HepG2 (cell line): ENCODE data around the gene EFCAB11. TPM values are rescaled to one million over a fixed set of nuclear protein-coding genes. Genes with fewer than 3 reads are reported as not detected.

ENCODE experiments used
- ATAC-seq: fragments of 200-7000 bp; cut with Tn5 transposase; 3 replicates; pipeline ENCODE4 v1.9.1; 2020; ENCODE audit warnings: mild to moderate bottlenecking, moderate library complexity
- BruUV-seq: library from RNA; stranded (reverse); fragments of 400-500 nt; replicated peaks from 2 replicates; lab custom pipeline; 2021; lab: Mats Ljungman, UMichigan
- CTCF ChIA-PET: fragments of 300-600 bp; formaldehyde crosslinking; extraction: SDS; loops from one replicate; lab custom pipeline; 2021; ENCODE audit warnings: low total read pairs, inconsistent platforms, low intra/inter-chr PET ratio; lab: Yijun Ruan, JAX
- POLR2A ChIA-PET: fragments of 350-600 bp; sonication (Branson Sonifier 250); formaldehyde crosslinking; loops from one replicate; lab custom pipeline; 2020; ENCODE audit warnings: antibody characterized with exemption, inconsistent platforms; lab: Yijun Ruan, JAX
- DNase-seq: peaks from one replicate; pipeline ENCODE4 v3.0.0-alpha.2; 2015; ENCODE audit warnings: low spot score
- FAIRE-seq: peaks from 3 replicates; lab custom pipeline; 2011; peaks lifted over from hg19 to GRCh38; lab: Jason Lieb, UNC
- H2AFZ ChIP-seq: one replicate; pipeline ENCODE4 v1.6.1; 2011; ENCODE audit warnings: low read length, inconsistent platforms
- H3K27ac ChIP-seq: fragments of 300-600 bp; 3 replicates; pipeline ENCODE4 v1.8.0; 2011; ENCODE audit warnings: mixed run types, mild to moderate bottlenecking, mixed read lengths, low read length, inconsistent platforms; ENCODE audit not compliant: insufficient read depth; ENCODE audit errors: extremely low read length
- H3K27me3 ChIP-seq, 2 experiments: fragments of 200-600 bp in 1 of 2; 2 replicates in 1 of 2; 3 replicates in 1 of 2; pipeline versions ENCODE4 v1.6.0 to v1.8.0; 2011; ENCODE audit warnings: low read length in 2 of 2, mild to moderate bottlenecking in 2 of 2, moderate library complexity in 2 of 2, inconsistent platforms in 1 of 2; ENCODE audit not compliant: insufficient read depth in 2 of 2, control insufficient read depth in 1 of 2
- H3K36me3 ChIP-seq, 2 experiments: fragments of 200-600 bp in 1 of 2; replicated peaks in 1 of 2; 2 replicates in 1 of 2; 3 replicates in 1 of 2; pipeline versions ENCODE4 v1.5.1 to v1.8.0; 2011; ENCODE audit warnings: low read length in 2 of 2, inconsistent platforms in 1 of 2; ENCODE audit not compliant: insufficient read depth in 2 of 2, control insufficient read depth in 1 of 2
- H3K4me1 ChIP-seq: 2 replicates; pipeline ENCODE4 v1.5.1; 2012; ENCODE audit warnings: low read length, inconsistent platforms; ENCODE audit not compliant: insufficient read depth
- H3K4me2 ChIP-seq: 2 replicates; pipeline ENCODE4 v1.6.0; 2011; ENCODE audit warnings: low read depth, low read length, inconsistent platforms
- H3K4me3 ChIP-seq, 3 experiments: fragments of 200-600 bp in 1 of 3; sonication (generic), shearing (Covaris generic) in 1 of 3; replicated peaks in 1 of 3; 2 replicates each; pipeline ENCODE4 v1.5.1; 2011 to 2016; ENCODE audit warnings: low read length in 3 of 3, inconsistent platforms in 2 of 3, low read depth in 2 of 3, mild to moderate bottlenecking in 2 of 3, control low read depth in 1 of 3, mixed read lengths in 1 of 3; ENCODE audit not compliant: insufficient read depth in 1 of 3
- H3K79me2 ChIP-seq: one replicate; pipeline ENCODE4 v1.6.1; 2011; ENCODE audit warnings: low read length, inconsistent platforms; ENCODE audit not compliant: insufficient read depth
- H3K9ac ChIP-seq: 2 replicates; pipeline ENCODE4 v1.6.0; 2011; ENCODE audit warnings: mild to moderate bottlenecking, low read depth, low read length, inconsistent platforms; ENCODE audit not compliant: insufficient read depth
- H3K9me3 ChIP-seq: 2 replicates; pipeline ENCODE4 v1.5.1; 2012; ENCODE audit warnings: mild to moderate bottlenecking, low read length
- H4K20me1 ChIP-seq: 2 replicates; pipeline ENCODE4 v1.6.0; 2011; ENCODE audit warnings: inconsistent platforms, mild to moderate bottlenecking, low read length, moderate library complexity; ENCODE audit not compliant: insufficient read depth
- BCL6 ChIP-seq: IDR thresholded peaks from 2 replicates; pipeline ENCODE4 v1.6.1; 2016; ENCODE audit warnings: missing genetic modification reagents, missing compliant biosample characterization
- IRX3 ChIP-seq: sonication (generic); formaldehyde crosslinking; IDR thresholded peaks from 2 replicates; pipeline ENCODE4 v1.8.1; 2023; ENCODE audit warnings: mild to moderate bottlenecking, low read depth, missing genetic modification reagents, borderline replicate concordance
- ISL2 ChIP-seq: sonication (generic); formaldehyde crosslinking; IDR thresholded peaks from 2 replicates; pipeline ENCODE4 v1.5.0; 2020; ENCODE audit warnings: missing genetic modification reagents
- RNF2 ChIP-seq: fragments of 450-650 bp; conservative IDR thresholded peaks from 2 replicates; pipeline ENCODE4 v1.6.1; 2016; ENCODE audit warnings: low read depth
- TP53 ChIP-seq: sonication (generic); formaldehyde crosslinking; conservative IDR thresholded peaks from 2 replicates; pipeline ENCODE4 v1.4.0; 2020; ENCODE audit warnings: missing genetic modification reagents
- TSC22D2 ChIP-seq: sonication (generic); formaldehyde crosslinking; IDR thresholded peaks from 2 replicates; pipeline ENCODE4 v1.5.1; 2020; ENCODE audit warnings: missing genetic modification reagents, mild to moderate bottlenecking, borderline replicate concordance
- YEATS2 ChIP-seq: sonication (generic); formaldehyde crosslinking; IDR thresholded peaks from 2 replicates; pipeline ENCODE4 v1.4.0; 2020; ENCODE audit warnings: missing genetic modification reagents, borderline replicate concordance
- ZBTB1 ChIP-seq: sonication (generic); formaldehyde crosslinking; IDR thresholded peaks from 2 replicates; pipeline ENCODE4 v1.4.0; 2020; ENCODE audit warnings: missing genetic modification reagents, borderline replicate concordance
- ZFP90 ChIP-seq: sonication (generic); formaldehyde crosslinking; IDR thresholded peaks from 2 replicates; pipeline ENCODE4 v1.8.0; 2022; ENCODE audit warnings: missing genetic modification reagents, mild to moderate bottlenecking, inconsistent platforms, borderline replicate concordance
- ZNF264 ChIP-seq: sonication (generic); formaldehyde crosslinking; IDR thresholded peaks from 2 replicates; pipeline ENCODE4 v1.4.0; 2020; ENCODE audit warnings: missing genetic modification reagents
- ZNF614 ChIP-seq: IDR thresholded peaks from 2 replicates; pipeline ENCODE4 v1.6.1; 2018; ENCODE audit warnings: missing biosample characterization, missing genetic modification reagents, inconsistent platforms, borderline replicate concordance
- WGBS: methylation state at CpG from one replicate; pipeline ENCODE4 v1.1.6; 2017; ENCODE audit warnings: low lambda C conversion rate; 5-methylcytosine and 5-hydroxymethylcytosine counted together
- in situ Hi-C: cut with HindIII; loops from 2 replicates; pipeline ENCODE4 v1.10.0; 2017; ENCODE audit warnings: low pct_unique_long_range_greater_than_20kb; ENCODE audit not compliant: extremely low pct_ligation_motif_present
- intact Hi-C: fragments of 100-400 bp; cut with micrococcal nuclease; formaldehyde crosslinking; loops from one replicate; pipeline ENCODE4 v1.10.0; 2022; ENCODE audit not compliant: unreplicated experiment
- polyA plus RNA-seq, 8 experiments: library from polyadenylated mRNA; depleted of rRNA in 3 of 8; stranded (reverse) in 7 of 8; unstranded in 1 of 8; fragments of >200 nt; fragmentation: Illumina TruSeq in 4 of 8; extraction: Trizol in 4 of 8; gene quantifications; 2 replicates each; pipeline versions ENCODE4 v1.2.1 to v1.2.3, GENCODE V29; 2011 to 2016; ENCODE audit warnings: low read depth in 4 of 8, missing spikeins in 1 of 8, mixed read lengths in 1 of 8; ENCODE audit not compliant: insufficient read depth in 1 of 8
- total RNA-seq, 5 experiments: library from RNA; depleted of rRNA; stranded (reverse); fragments of >200 nt; fragmentation: Illumina TruSeq; extraction: Trizol; gene quantifications; 2 replicates each; pipeline ENCODE4 v1.2.3, GENCODE V29; 2016; ENCODE audit warnings: low read depth in 1 of 5
- TF ChIP-seq, protein P1 (sequence below): sonication (generic); formaldehyde crosslinking; IDR thresholded peaks from 2 replicates; pipeline ENCODE4 v1.4.0; 2020; ENCODE audit warnings: missing genetic modification reagents
- TF ChIP-seq, protein P2 (sequence below): fragments of 450-650 bp; IDR thresholded peaks from 2 replicates; pipeline ENCODE4 v1.6.1; 2017; ENCODE audit warnings: mild to moderate bottlenecking

The EFCAB11 gene
- total and polyA plus RNA-seq, 2 of the 13 experiments (the other 11 are each of a cell fraction or from before 2014, with no cell fraction given) = 8.2 to 31.5 TPM

DNA sequence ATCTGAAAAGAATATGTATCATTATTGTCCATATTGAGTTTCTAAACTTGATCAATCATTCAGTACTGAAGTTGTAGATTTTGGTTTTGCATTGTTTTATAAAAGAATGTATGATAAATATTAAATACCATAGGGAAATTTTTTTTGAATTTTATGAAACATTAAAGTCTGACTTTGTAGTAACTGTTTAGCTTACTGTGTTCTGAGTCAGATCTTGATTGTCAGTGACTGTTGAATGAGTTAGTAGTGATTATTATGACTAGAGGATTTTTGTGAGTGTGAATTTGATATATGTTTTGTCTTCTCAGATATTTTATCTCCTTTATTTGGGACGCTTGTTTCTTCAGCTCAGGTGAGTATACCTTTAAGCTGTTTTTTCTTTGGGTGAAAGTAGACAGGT lies 11.3 kb upstream of the EFCAB11 start:
- H3K4me3 ChIP-seq = no peak overlapping the region
- no peak overlapping the region for H3K9ac ChIP-seq
- H3K27ac ChIP-seq = no peak overlapping the region
- ATAC-seq = no peak
- ChIA-PET CTCF (no interaction called here), POLR2A (no interaction called here)
- no peak for FAIRE-seq
- TF ChIP-seq ZNF264 (CRISPR knock-in tag) (no peak), TP53 (CRISPR knock-in tag) (no peak), ISL2 (CRISPR knock-in tag) (no peak), BCL6 (CRISPR knock-in tag) (no peak), TSC22D2 (no peak), RNF2 (no peak), ZBTB1 (CRISPR knock-in tag) (no peak), YEATS2 (CRISPR knock-in tag) (no peak), ZNF614 (CRISPR knock-in tag) (no peak), ZFP90 (CRISPR knock-in tag) (no peak), IRX3 (CRISPR knock-in tag) (no peak)
- TF ChIP-seq, protein P1, sequence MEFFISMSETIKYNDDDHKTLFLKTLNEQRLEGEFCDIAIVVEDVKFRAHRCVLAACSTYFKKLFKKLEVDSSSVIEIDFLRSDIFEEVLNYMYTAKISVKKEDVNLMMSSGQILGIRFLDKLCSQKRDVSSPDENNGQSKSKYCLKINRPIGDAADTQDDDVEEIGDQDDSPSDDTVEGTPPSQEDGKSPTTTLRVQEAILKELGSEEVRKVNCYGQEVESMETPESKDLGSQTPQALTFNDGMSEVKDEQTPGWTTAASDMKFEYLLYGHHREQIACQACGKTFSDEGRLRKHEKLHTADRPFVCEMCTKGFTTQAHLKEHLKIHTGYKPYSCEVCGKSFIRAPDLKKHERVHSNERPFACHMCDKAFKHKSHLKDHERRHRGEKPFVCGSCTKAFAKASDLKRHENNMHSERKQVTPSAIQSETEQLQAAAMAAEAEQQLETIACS = no peak
- TF ChIP-seq, protein P2, sequence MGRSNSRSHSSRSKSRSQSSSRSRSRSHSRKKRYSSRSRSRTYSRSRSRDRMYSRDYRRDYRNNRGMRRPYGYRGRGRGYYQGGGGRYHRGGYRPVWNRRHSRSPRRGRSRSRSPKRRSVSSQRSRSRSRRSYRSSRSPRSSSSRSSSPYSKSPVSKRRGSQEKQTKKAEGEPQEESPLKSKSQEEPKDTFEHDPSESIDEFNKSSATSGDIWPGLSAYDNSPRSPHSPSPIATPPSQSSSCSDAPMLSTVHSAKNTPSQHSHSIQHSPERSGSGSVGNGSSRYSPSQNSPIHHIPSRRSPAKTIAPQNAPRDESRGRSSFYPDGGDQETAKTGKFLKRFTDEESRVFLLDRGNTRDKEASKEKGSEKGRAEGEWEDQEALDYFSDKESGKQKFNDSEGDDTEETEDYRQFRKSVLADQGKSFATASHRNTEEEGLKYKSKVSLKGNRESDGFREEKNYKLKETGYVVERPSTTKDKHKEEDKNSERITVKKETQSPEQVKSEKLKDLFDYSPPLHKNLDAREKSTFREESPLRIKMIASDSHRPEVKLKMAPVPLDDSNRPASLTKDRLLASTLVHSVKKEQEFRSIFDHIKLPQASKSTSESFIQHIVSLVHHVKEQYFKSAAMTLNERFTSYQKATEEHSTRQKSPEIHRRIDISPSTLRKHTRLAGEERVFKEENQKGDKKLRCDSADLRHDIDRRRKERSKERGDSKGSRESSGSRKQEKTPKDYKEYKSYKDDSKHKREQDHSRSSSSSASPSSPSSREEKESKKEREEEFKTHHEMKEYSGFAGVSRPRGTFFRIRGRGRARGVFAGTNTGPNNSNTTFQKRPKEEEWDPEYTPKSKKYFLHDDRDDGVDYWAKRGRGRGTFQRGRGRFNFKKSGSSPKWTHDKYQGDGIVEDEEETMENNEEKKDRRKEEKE = no peak
- 100% methylated on average over 1 of the region's 1 CpG for WGBS
- in situ Hi-C loops (loop anchor here (25.0 kb wide), 1 partner anchor 271 kb away; no protein-coding TSS in a partner anchor), intact Hi-C loops (no loop called here)
- no peaks in the 10 kb centered on the region for H3K9me3 ChIP-seq
- peaks cover 4% of the 10 kb centered on the region for H3K79me2 ChIP-seq
- H3K27me3 ChIP-seq = no peaks in the 10 kb centered on the region
- no peak for DNase-seq
- no peak overlapping the region for H2AFZ ChIP-seq
- BruUV-seq = no TSS peak
- H3K36me3 ChIP-seq = peaks cover 14 to 53% of the 10 kb centered on the region in 2 experiments; a peak in 4 of 5 replicates
- no peak overlapping the region for H3K4me2 ChIP-seq
- H3K4me1 ChIP-seq = peaks cover 20% of the 10 kb centered on the region
- H4K20me1 ChIP-seq = no peaks in the 10 kb centered on the region
